H1 (cell line): ENCODE results near the gene NUP133. TPM values are rescaled to one million over a fixed set of nuclear protein-coding genes. Genes with fewer than 3 reads are reported as not detected.

Experiments used
- CTCF ChIA-PET: fragments of 300-600 bp; sonication (Branson Sonifier 250); formaldehyde crosslinking; loops from one replicate; lab custom pipeline; 2021; ENCODE audit not compliant: partially characterized antibody; lab: Charles Lee
- POLR2A ChIA-PET: fragments of 300-600 bp; sonication (Branson Sonifier 250); formaldehyde crosslinking; loops from one replicate; lab custom pipeline; 2021; ENCODE audit warnings: inconsistent platforms; ENCODE audit not compliant: partially characterized antibody; lab: Charles Lee
- DNase-seq, 2 experiments: peaks; one replicate each; pipeline versions ENCODE4 v3.0.0 to v3.0.0-alpha.2; 2010 to 2022; ENCODE audit warnings: low spot score in 2 of 2, low read depth in 1 of 2, mixed read lengths in 1 of 2
- FAIRE-seq: peaks from 2 replicates; lab custom pipeline; 2011; peaks lifted over from hg19 to GRCh38; lab: Jason Lieb, UNC
- H2AFZ ChIP-seq: 2 replicates; pipeline ENCODE4 v1.8.1; 2012; ENCODE audit warnings: low read length, inconsistent platforms
- H2AK5ac ChIP-seq: 2 replicates; pipeline ENCODE4 v1.6.1; 2013; ENCODE audit warnings: low read depth, low read length
- H2BK120ac ChIP-seq: replicated peaks from 2 replicates; pipeline ENCODE3; 2013; ENCODE audit warnings: low read depth, low read length, inconsistent platforms
- H2BK12ac ChIP-seq: 2 replicates; pipeline ENCODE4 v1.6.1; 2013; ENCODE audit warnings: low read depth, low read length
- H2BK15ac ChIP-seq: 2 replicates; pipeline ENCODE4 v1.6.1; 2013; ENCODE audit warnings: low read length
- H2BK20ac ChIP-seq: 2 replicates; pipeline ENCODE4 v1.6.1; 2013; ENCODE audit warnings: low read length
- H2BK5ac ChIP-seq: 2 replicates; pipeline ENCODE4 v1.6.1; 2013; ENCODE audit warnings: low read depth, low read length
- H3K14ac ChIP-seq: 2 replicates; pipeline ENCODE4 v1.6.1; 2013; ENCODE audit warnings: inconsistent platforms; ENCODE audit not compliant: insufficient read length
- H3K18ac ChIP-seq: 2 replicates; pipeline ENCODE4 v1.6.1; 2013; ENCODE audit warnings: low read length; ENCODE audit errors: extremely low read depth
- H3K23ac ChIP-seq: 2 replicates; pipeline ENCODE4 v1.6.1; 2013; ENCODE audit warnings: inconsistent platforms; ENCODE audit not compliant: insufficient read length
- H3K23me2 ChIP-seq: 2 replicates; pipeline ENCODE4 v1.6.1; 2013; ENCODE audit warnings: low read depth, low read length
- H3K27ac ChIP-seq: 2 replicates; pipeline ENCODE4 v1.6.1; 2011; ENCODE audit warnings: low read depth, low read length, inconsistent platforms
- H3K27me3 ChIP-seq, 4 experiments: replicated peaks in 1 of 4; 1 replicate in 1 of 4; 2 replicates in 3 of 4; pipeline versions ENCODE4 v1.6.1 to v1.8.1; 2011 to 2013; ENCODE audit warnings: low read length in 3 of 4, mild to moderate bottlenecking in 3 of 4, inconsistent platforms in 2 of 4, mixed read lengths in 2 of 4, moderate library complexity in 1 of 4; ENCODE audit not compliant: control insufficient read depth in 3 of 4, insufficient read depth in 3 of 4; ENCODE audit errors: extremely low read depth in 1 of 4
- H3K36me3 ChIP-seq, 4 experiments: 2 replicates each; pipeline versions ENCODE4 v1.6.1 to v1.8.1; 2011 to 2013; ENCODE audit warnings: mild to moderate bottlenecking in 4 of 4, low read length in 3 of 4, moderate library complexity in 2 of 4, control low read depth in 1 of 4, inconsistent platforms in 1 of 4; ENCODE audit not compliant: insufficient read depth in 4 of 4, control insufficient read depth in 2 of 4
- H3K4ac ChIP-seq: replicated peaks from 2 replicates; pipeline ENCODE3; 2013; ENCODE audit warnings: low read length, low read depth, mixed read lengths, inconsistent platforms; ENCODE audit not compliant: insufficient read length
- H3K4me1 ChIP-seq, 4 experiments: replicated peaks in 1 of 4; 1 replicate in 1 of 4; 2 replicates in 3 of 4; pipeline versions ENCODE4 v1.6.1 to v1.8.1; 2011 to 2013; ENCODE audit warnings: low read length in 3 of 4, inconsistent platforms in 2 of 4, mixed read lengths in 1 of 4; ENCODE audit not compliant: insufficient read depth in 4 of 4, control insufficient read depth in 3 of 4
- H3K4me2 ChIP-seq, 2 experiments: 2 replicates each; pipeline versions ENCODE4 v1.6.1 to v1.8.1; 2011 to 2013; ENCODE audit warnings: low read depth in 2 of 2, low read length in 2 of 2, control low read depth in 1 of 2, inconsistent platforms in 1 of 2, mild to moderate bottlenecking in 1 of 2; ENCODE audit not compliant: insufficient read depth in 1 of 2
- H3K4me3 ChIP-seq, 4 experiments: fragments of 200-600, 300-600 bp in 1 of 4; sonication (generic), shearing (Covaris generic), sonication (Bioruptor Twin) in 1 of 4; 2 replicates each; pipeline versions ENCODE4 v1.5.1 to v1.8.1; 2011 to 2016; ENCODE audit warnings: low read length in 4 of 4, low read depth in 3 of 4, control low read depth in 2 of 4, inconsistent platforms in 2 of 4, mild to moderate bottlenecking in 2 of 4, mixed read lengths in 1 of 4, moderate library complexity in 1 of 4; ENCODE audit not compliant: insufficient read depth in 2 of 4; ENCODE audit errors: extremely low read depth in 1 of 4
- H3K56ac ChIP-seq: replicated peaks from 2 replicates; pipeline ENCODE3; 2013; ENCODE audit warnings: low read depth, mild to moderate bottlenecking, mixed read lengths, low read length, inconsistent platforms; ENCODE audit not compliant: insufficient read length
- H3K79me1 ChIP-seq: 2 replicates; pipeline ENCODE4 v1.6.1; 2013; ENCODE audit warnings: low read depth, low read length, control low read depth
- H3K79me2 ChIP-seq, 2 experiments: 2 replicates each; pipeline versions ENCODE4 v1.6.1 to v1.8.1; 2012 to 2013; ENCODE audit warnings: low read length in 2 of 2, mild to moderate bottlenecking in 2 of 2, inconsistent platforms in 1 of 2; ENCODE audit not compliant: insufficient read depth in 2 of 2, control insufficient read depth in 1 of 2
- H3K9ac ChIP-seq, 4 experiments: replicated peaks in 1 of 4; 1 replicate in 1 of 4; 2 replicates in 3 of 4; pipeline versions ENCODE4 v1.6.1 to v1.8.1; 2011 to 2013; ENCODE audit warnings: low read depth in 3 of 4, low read length in 3 of 4, control low read depth in 2 of 4, mild to moderate bottlenecking in 2 of 4, moderate library complexity in 2 of 4, inconsistent platforms in 1 of 4; ENCODE audit errors: extremely low read depth in 1 of 4
- H3K9me3 ChIP-seq, 2 experiments: 2 replicates each; pipeline versions ENCODE4 v1.6.1 to v1.8.1; 2012 to 2013; ENCODE audit warnings: mild to moderate bottlenecking in 2 of 2, moderate library complexity in 2 of 2, control low read depth in 1 of 2, inconsistent platforms in 1 of 2, low read depth in 1 of 2, low read length in 1 of 2, mixed read lengths in 1 of 2; ENCODE audit not compliant: insufficient read depth in 2 of 2
- H4K20me1 ChIP-seq, 2 experiments: replicated peaks in 1 of 2; 2 replicates each; pipeline versions ENCODE3 to v1.8.1; 2011 to 2013; ENCODE audit warnings: inconsistent platforms in 2 of 2, low read length in 2 of 2, mild to moderate bottlenecking in 1 of 2; ENCODE audit not compliant: insufficient read depth in 2 of 2, control insufficient read depth in 1 of 2
- H4K5ac ChIP-seq: 2 replicates; pipeline ENCODE4 v1.6.1; 2013; ENCODE audit warnings: low read length, low read depth, mixed read lengths, inconsistent platforms; ENCODE audit not compliant: insufficient read length
- H4K8ac ChIP-seq: 2 replicates; pipeline ENCODE4 v1.8.0; 2013; ENCODE audit warnings: mild to moderate bottlenecking, moderate library complexity, low read length, inconsistent platforms; ENCODE audit not compliant: insufficient read depth; ENCODE audit errors: extremely low read depth
- H4K91ac ChIP-seq: replicated peaks from 2 replicates; pipeline ENCODE3; 2013; ENCODE audit warnings: low read length, mixed read lengths, inconsistent platforms; ENCODE audit not compliant: insufficient read length
- ASH2L ChIP-seq: fragments of 200-600, 300-600 bp; sonication (generic); IDR thresholded peaks from one replicate; pipeline ENCODE4 v1.7.1; 2017; ENCODE audit warnings: low read length
- EZH2 ChIP-seq: fragments of 200-600 bp; sonication (generic); IDR thresholded peaks from 2 replicates; pipeline ENCODE4 v1.7.1; 2012; ENCODE audit warnings: low read depth, mild to moderate bottlenecking, moderate library complexity, low read length, inconsistent platforms; ENCODE audit not compliant: severe bottlenecking
- GABPA ChIP-seq: IDR thresholded peaks from 2 replicates; pipeline ENCODE4 v1.6.1; 2011; ENCODE audit warnings: mild to moderate bottlenecking, low read length, moderate library complexity, borderline replicate concordance; ENCODE audit not compliant: insufficient read depth
- HDAC2 ChIP-seq, 2 experiments: fragments of 300-600 bp in 1 of 2; sonication (generic) in 1 of 2; IDR thresholded peaks; 2 replicates each; pipeline ENCODE4 v1.6.1; 2011 to 2012; ENCODE audit warnings: low read depth in 2 of 2, low read length in 2 of 2, mild to moderate bottlenecking in 2 of 2, moderate library complexity in 2 of 2, borderline replicate concordance in 1 of 2, inconsistent platforms in 1 of 2
- JUND ChIP-seq: IDR thresholded peaks from 2 replicates; pipeline ENCODE4 v1.6.1; 2011; ENCODE audit warnings: mild to moderate bottlenecking, improper control_type of control experiment, low read length
- KDM4A ChIP-seq: IDR thresholded peaks from one replicate; pipeline ENCODE4 v1.7.1; 2012; ENCODE audit warnings: low read depth, mild to moderate bottlenecking, moderate library complexity, low read length, inconsistent platforms; ENCODE audit not compliant: severe bottlenecking
- POLR2A ChIP-seq, 2 experiments: IDR thresholded peaks; 1 replicate in 1 of 2; 2 replicates in 1 of 2; pipeline ENCODE4 v1.6.1; 2011; ENCODE audit warnings: low read depth in 2 of 2, low read length in 2 of 2, mild to moderate bottlenecking in 2 of 2; ENCODE audit errors: control extremely low read depth in 1 of 2
- SUZ12 ChIP-seq: fragments of 200-600 bp; sonication (generic); IDR thresholded peaks from 2 replicates; pipeline ENCODE4 v1.6.1; 2012; ENCODE audit warnings: mild to moderate bottlenecking, inconsistent platforms, low read length, moderate library complexity, mixed read lengths
- WGBS, 2 experiments: shearing (Covaris generic) in 1 of 2; methylation state at CpG; one replicate each; pipeline versions ENCODE4 v1.1.6 to v1.1.7; 2013 to 2015; ENCODE audit warnings: low lambda C conversion rate in 2 of 2, mixed read lengths in 2 of 2, inconsistent platforms in 1 of 2, low coverage in 1 of 2, missing lambda C conversion rate in 1 of 2; ENCODE audit not compliant: insufficient replicate concordance in 2 of 2, insufficient coverage in 1 of 2, insufficient read length in 1 of 2; ENCODE audit errors: extremely low coverage in 1 of 2, missing lambda C conversion rate in 1 of 2; 5-methylcytosine and 5-hydroxymethylcytosine counted together
- polyA plus RNA-seq, 7 experiments: library from polyadenylated mRNA; depleted of rRNA in 3 of 7; stranded (reverse) in 5 of 7; unstranded in 2 of 7; fragments of >200 nt in 5 of 7; fragments of 200-250 nt in 2 of 7; gene quantifications; 1 replicate in 5 of 7; 2 replicates in 1 of 7; 4 replicates in 1 of 7; pipeline versions ENCODE4 v1.2.1 to v1.2.3, GENCODE V29; 2011 to 2013; ENCODE audit warnings: missing spikeins in 2 of 7, mixed read lengths in 2 of 7
- total RNA-seq: library from RNA; stranded (reverse); fragmentation: NEBNext Ultra II Directional; extraction: Animal tissue kit (Norgen Biotek cat#: 25700); gene quantifications from 2 replicates; pipeline ENCODE4 v1.2.1, GENCODE V29; 2021
- TF ChIP-seq, protein P1 (sequence below): IDR thresholded peaks from 2 replicates; pipeline ENCODE4 v1.6.1; 2012; ENCODE audit warnings: inconsistent platforms

Gene NUP133
- total and polyA plus RNA-seq, 2 of the 8 experiments (the other 6 are each of a cell fraction or from before 2014, with no cell fraction given), result 20.6 to 72.1 TPM

DNA sequence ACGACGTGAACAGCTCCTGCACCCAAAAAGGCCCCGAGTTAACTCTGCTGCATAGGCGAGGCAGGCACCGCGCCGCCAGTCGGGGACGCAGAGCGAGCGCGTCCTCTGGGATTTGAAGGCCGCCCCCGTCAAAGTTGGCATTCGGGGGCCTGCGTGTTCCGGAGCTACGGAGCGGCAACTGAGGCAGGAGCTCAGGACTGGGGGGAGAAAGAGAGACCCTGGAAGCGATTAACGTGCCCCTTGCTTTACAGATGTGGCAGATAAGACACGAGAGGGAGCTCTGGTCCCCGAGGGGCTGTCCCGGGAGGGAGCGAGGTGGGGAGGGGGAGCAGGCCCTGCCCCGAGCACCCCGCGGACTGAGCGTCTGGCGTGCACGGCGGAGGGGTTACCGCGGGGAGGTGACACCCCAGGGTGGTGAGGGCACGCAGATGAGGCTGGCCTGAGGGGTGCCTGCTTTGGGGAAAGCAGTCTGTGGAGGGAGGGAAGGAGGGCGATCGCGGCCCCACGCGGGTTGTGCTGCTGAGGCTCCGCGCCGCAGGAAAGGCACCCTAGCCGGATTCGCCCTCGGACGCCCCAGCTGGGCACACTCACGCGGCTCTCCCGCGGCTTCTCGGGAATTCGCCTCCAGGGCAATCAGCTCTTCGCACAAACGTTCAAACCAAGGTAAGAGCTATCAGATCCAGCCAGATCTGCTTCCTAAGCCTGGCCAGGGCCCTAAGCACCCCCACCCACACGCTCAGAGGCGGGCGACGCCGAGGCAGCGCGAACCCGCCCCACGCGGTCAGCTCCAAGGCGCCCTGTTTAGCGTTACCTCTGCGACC is 100.7 kb downstream of the NUP133 start:
- peaks cover 13 to 44% (median 40%) of the 10 kb centered on the region in 4 experiments for H3K27me3 ChIP-seq
- no peaks in the 10 kb centered on the region for H3K79me1 ChIP-seq
- no peak overlapping the region for H2BK20ac ChIP-seq
- peak overlapping the region; percentile 43 to 70 (median 59) for H3K4me3 ChIP-seq
- H3K4ac ChIP-seq, result no peak overlapping the region
- no peak overlapping the region for H2BK120ac ChIP-seq
- no peaks in the 10 kb centered on the region for H3K36me3 ChIP-seq
- peak overlapping the region; percentile 60; the same call in 1 of the 2 replicates for H4K8ac ChIP-seq
- no peak overlapping the region for H3K56ac ChIP-seq
- no peaks in the 10 kb centered on the region for H4K20me1 ChIP-seq
- FAIRE-seq (no peak), DNase-seq (peak in 1 of 2 experiments; percentile 66)
- peak overlapping the region; percentile 68; the same call in 1 of the 2 replicates for H2BK5ac ChIP-seq
- H3K18ac ChIP-seq, result peak overlapping the region; percentile 62
- ChIA-PET POLR2A (interaction anchor here (0.6 to 6.9 kb wide), 9 partner anchors 11 to 195 kb away, joined by 3 to 48 read pairs (median 3); partner anchors contain the start of genes ACTA1 and CCSAP), CTCF (interaction anchor here (1.1 to 5.1 kb wide), 7 partner anchors 10 to 753 kb away, joined by 3 to 47 read pairs (median 6); no protein-coding TSS in a partner anchor)
- peak overlapping the region; percentile 97 to 99 for H3K4me2 ChIP-seq
- no peak overlapping the region; the same call in 1 of the 2 replicates for H2BK15ac ChIP-seq
- no peak overlapping the region for H4K5ac ChIP-seq
- WGBS, 2 experiments, result 11% methylated on average over 48 of the region's 68 CpGs; no CpG with 5 or more reads in 1 of the 2 experiments
- H3K23ac ChIP-seq, result no peak overlapping the region
- H3K9ac ChIP-seq, result no peak overlapping the region; a peak in 2 of 7 replicates
- H2AFZ ChIP-seq, result 0 out of 2 replicates have a peak overlapping the region, but pooled peaks have one; percentile 72
- no peak overlapping the region for H3K27ac ChIP-seq
- H3K23me2 ChIP-seq, result peaks cover 11% of the 10 kb centered on the region; the same call in 1 of the 2 replicates
- no peaks in the 10 kb centered on the region for H3K9me3 ChIP-seq
- no peak overlapping the region for H2AK5ac ChIP-seq
- H4K91ac ChIP-seq, result peak overlapping the region; percentile 35
- peak overlapping the region; percentile 84; the same call in 1 of the 2 replicates for H2BK12ac ChIP-seq
- H3K14ac ChIP-seq, result no peak overlapping the region
- H3K79me2 ChIP-seq, result no peaks in the 10 kb centered on the region
- peaks cover 19 to 42% (median 29%) of the 10 kb centered on the region in 4 experiments for H3K4me1 ChIP-seq
- TF ChIP-seq EZH2 (peak; percentile 66), KDM4A (peak; percentile 71), ASH2L (peak; percentile 84), JUND (no peak), GABPA (0 out of 2 replicates have a peak, but pooled peaks have one; percentile 22), SUZ12 (peak; percentile 63), POLR2A (IDR thresholded peaks at IDR 0.05; ENCODE audit: control extremely low read depth in 1 of 2, low read depth in 2 of 2, low read length in 2 of 2) (no peak), HDAC2 (IDR thresholded peaks at IDR 0.05; ENCODE audit: borderline replicate concordance in 1 of 2, low read depth in 2 of 2, low read length in 2 of 2) (peak in 1 of 2 experiments; percentile 73; a peak in 1 of 4 replicates)
- TF ChIP-seq, protein P1, sequence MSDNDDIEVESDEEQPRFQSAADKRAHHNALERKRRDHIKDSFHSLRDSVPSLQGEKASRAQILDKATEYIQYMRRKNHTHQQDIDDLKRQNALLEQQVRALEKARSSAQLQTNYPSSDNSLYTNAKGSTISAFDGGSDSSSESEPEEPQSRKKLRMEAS, result peak; percentile 71
